Fibroblast of lung (primary cell): ENCODE results near the gene REEP5. TPM values are rescaled to one million over a fixed set of nuclear protein-coding genes. Genes with fewer than 3 reads are reported as not detected.
A peak's percentile ranks its signal among the peaks of the same experiment; 100 is the strongest.
"Not testable (repeated sequence)": the region's sequence is repeated elsewhere in the genome, so short reads cannot be mapped to it uniquely, and the experiment has no call there.

Experiments
- DNase-seq, 2 donors: peaks; one replicate each; pipeline versions ENCODE4 v3.0.0 to v3.0.0-alpha.2; 2010; ENCODE audit warnings: low read depth in 2 of 2
- H2AFZ ChIP-seq: 2 replicates; pipeline ENCODE4 v1.5.1; 2012; ENCODE audit warnings: low read length, control low read depth, inconsistent platforms
- H3K27ac ChIP-seq: 2 replicates; pipeline ENCODE4 v1.5.1; 2011; ENCODE audit warnings: low read length, control low read depth; ENCODE audit not compliant: insufficient read depth
- H3K27me3 ChIP-seq: 2 replicates; pipeline ENCODE4 v1.5.1; 2011; ENCODE audit warnings: mild to moderate bottlenecking, low read length; ENCODE audit not compliant: control insufficient read depth, insufficient read depth
- H3K36me3 ChIP-seq: 2 replicates; pipeline ENCODE4 v1.5.1; 2011; ENCODE audit warnings: low read length; ENCODE audit not compliant: control insufficient read depth, insufficient read depth
- H3K4me1 ChIP-seq: 2 replicates; pipeline ENCODE4 v1.5.1; 2011; ENCODE audit warnings: low read length; ENCODE audit not compliant: control insufficient read depth, insufficient read depth; ENCODE audit errors: extremely low read depth
- H3K4me2 ChIP-seq: 2 replicates; pipeline ENCODE4 v1.5.1; 2011; ENCODE audit warnings: low read length, control low read depth; ENCODE audit not compliant: insufficient read depth; ENCODE audit errors: extremely low read depth
- H3K4me3 ChIP-seq, 4 experiments: fragments of 200-600 bp in 1 of 4; sonication (generic) in 1 of 4; replicated peaks in 1 of 4; 2 replicates each; pipeline ENCODE4 v1.5.1; 2011 to 2016; ENCODE audit warnings: low read length in 4 of 4, low read depth in 3 of 4, mild to moderate bottlenecking in 3 of 4, control low read depth in 2 of 4, inconsistent platforms in 1 of 4, mixed read lengths in 1 of 4; ENCODE audit not compliant: insufficient read depth in 1 of 4; ENCODE audit errors: control extremely low read depth in 1 of 4
- H3K79me2 ChIP-seq: 2 replicates; pipeline ENCODE4 v1.5.1; 2012; ENCODE audit warnings: mild to moderate bottlenecking, low read length, inconsistent platforms; ENCODE audit not compliant: control insufficient read depth, insufficient read depth
- H3K9ac ChIP-seq: 2 replicates; pipeline ENCODE4 v1.5.1; 2011; ENCODE audit warnings: mild to moderate bottlenecking, low read length, control low read depth; ENCODE audit not compliant: insufficient read depth
- H3K9me3 ChIP-seq: 2 replicates; pipeline ENCODE4 v1.5.1; 2012; ENCODE audit warnings: low read depth, low read length; ENCODE audit not compliant: control insufficient read depth, insufficient read depth
- H4K20me1 ChIP-seq: 2 replicates; pipeline ENCODE4 v1.5.1; 2011; ENCODE audit warnings: low read length; ENCODE audit not compliant: control insufficient read depth, insufficient read depth; ENCODE audit errors: extremely low read depth
- EZH2 ChIP-seq: IDR thresholded peaks from 2 replicates; pipeline ENCODE4 v1.5.1; 2012; ENCODE audit warnings: low read length, control low read depth, mild to moderate bottlenecking; ENCODE audit errors: missing control alignments
- polyA plus RNA-seq, 2 donors: library from polyadenylated mRNA; depleted of rRNA in 1 of 2; stranded (reverse) in 1 of 2; unstranded in 1 of 2; fragments of >200 nt; gene quantifications; 2 replicates each; pipeline ENCODE4 v1.2.1, GENCODE V29; 2011 to 2012; ENCODE audit warnings: missing spikeins in 1 of 2
- total RNA-seq: library from RNA; depleted of rRNA; stranded (reverse); fragments of >200 nt; gene quantifications from 2 replicates; pipeline ENCODE4 v1.2.1, GENCODE V29; 2014
- TF ChIP-seq, protein P1 (sequence below), 2 donors: IDR thresholded peaks in 1 of 2; conservative IDR thresholded peaks in 1 of 2; 1 replicate in 1 of 2; 2 replicates in 1 of 2; pipeline ENCODE4 v1.5.1; 2011 to 2012; ENCODE audit warnings: low read length in 2 of 2, control low read depth in 1 of 2, inconsistent platforms in 1 of 2, low read depth in 1 of 2, mild to moderate bottlenecking in 1 of 2

REEP5 gene
- total and polyA plus RNA-seq, 2 donors (not counting 1 experiment from before 2014, with no cell fraction given): 56.8 to 111 TPM

DNA sequence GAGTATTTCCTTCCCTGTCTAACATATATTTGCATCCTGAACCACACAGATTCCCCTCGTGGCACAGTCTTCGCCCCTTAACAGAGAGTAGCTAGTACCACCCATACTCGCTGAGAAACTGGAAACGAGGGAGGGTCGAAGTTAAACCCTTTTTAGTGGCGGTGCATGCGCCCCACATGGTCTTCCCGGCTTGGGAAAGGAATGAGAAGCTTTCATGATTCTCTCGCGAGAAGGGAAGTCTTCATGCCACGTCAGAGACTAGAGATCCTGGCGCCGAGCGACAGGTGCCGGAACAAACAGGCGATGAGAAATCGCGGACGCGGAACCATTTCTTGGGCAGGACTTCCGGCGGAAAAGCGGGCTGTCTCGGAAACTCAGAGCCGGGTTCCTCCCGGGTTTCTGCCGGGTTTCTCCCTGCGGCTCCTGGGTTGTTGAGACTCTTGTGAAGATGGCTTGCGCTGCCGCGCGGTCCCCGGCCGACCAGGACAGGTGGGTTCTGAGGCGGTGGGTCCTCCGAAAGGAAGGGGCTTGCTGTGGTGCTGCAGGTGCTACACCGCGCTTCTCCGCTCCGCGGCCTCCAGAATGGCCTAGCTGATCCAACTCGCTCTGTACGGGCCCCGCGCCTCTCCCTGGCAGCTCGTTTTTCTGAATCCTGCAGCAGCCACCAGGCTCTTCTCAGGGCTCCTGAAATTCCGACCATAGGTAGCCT is 60.9 kb downstream of the REEP5 start, which contains the start of gene SRP19:
TSS of gene SRP19 (plus strand) at position 359 of the 709 bp plus-strand sequence. CDS start at position 449, 90 bp downstream.
- DNase-seq: peak; percentile 98
- H3K9me3 ChIP-seq: no peaks in the 10 kb centered on the region
- peak within 1 kb of the TSS; percentile 98 for H2AFZ ChIP-seq
- peaks cover 2% of the 10 kb centered on the region for H3K36me3 ChIP-seq
- H3K79me2 ChIP-seq: peaks cover 32% of the 10 kb centered on the region
- peak within 1 kb of the TSS; percentile 81 to 98 (median 88) for H3K4me3 ChIP-seq
- H4K20me1 ChIP-seq: no peaks in the 10 kb centered on the region
- peak within 1 kb of the TSS; percentile 93 for H3K9ac ChIP-seq
- H3K4me2 ChIP-seq: peak within 1 kb of the TSS; percentile 87
- TF ChIP-seq, protein P1, sequence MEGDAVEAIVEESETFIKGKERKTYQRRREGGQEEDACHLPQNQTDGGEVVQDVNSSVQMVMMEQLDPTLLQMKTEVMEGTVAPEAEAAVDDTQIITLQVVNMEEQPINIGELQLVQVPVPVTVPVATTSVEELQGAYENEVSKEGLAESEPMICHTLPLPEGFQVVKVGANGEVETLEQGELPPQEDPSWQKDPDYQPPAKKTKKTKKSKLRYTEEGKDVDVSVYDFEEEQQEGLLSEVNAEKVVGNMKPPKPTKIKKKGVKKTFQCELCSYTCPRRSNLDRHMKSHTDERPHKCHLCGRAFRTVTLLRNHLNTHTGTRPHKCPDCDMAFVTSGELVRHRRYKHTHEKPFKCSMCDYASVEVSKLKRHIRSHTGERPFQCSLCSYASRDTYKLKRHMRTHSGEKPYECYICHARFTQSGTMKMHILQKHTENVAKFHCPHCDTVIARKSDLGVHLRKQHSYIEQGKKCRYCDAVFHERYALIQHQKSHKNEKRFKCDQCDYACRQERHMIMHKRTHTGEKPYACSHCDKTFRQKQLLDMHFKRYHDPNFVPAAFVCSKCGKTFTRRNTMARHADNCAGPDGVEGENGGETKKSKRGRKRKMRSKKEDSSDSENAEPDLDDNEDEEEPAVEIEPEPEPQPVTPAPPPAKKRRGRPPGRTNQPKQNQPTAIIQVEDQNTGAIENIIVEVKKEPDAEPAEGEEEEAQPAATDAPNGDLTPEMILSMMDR (conservative IDR thresholded peaks at IDR 0.05 in 1 of 2, IDR thresholded peaks at IDR 0.05 in 1 of 2; ENCODE audit: low read depth in 1 of 2, low read length in 2 of 2): no peak
- TF ChIP-seq EZH2: no peak
- H3K27ac ChIP-seq: peak within 1 kb of the TSS; percentile 84
- H3K27me3 ChIP-seq: no peaks in the 10 kb centered on the region
- H3K4me1 ChIP-seq: peaks cover 2% of the 10 kb centered on the region

DNA sequence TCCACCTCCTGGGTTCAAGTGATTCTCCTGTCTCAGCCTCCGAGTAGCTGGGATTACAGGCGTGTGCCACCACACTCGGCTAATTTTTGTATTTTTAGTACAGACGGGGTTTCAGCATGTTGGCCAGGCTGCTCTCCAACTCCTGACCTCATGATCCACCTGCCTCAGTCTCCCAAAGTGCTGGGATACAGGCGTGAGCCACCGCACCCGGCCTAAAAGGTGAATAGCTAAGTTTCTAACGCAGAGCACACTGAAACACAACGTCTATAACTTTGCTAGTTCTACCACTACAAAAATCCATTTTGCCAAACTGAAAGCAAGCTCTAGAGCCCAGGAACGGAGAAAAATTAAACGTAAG is 61.5 kb downstream of the REEP5 start:
- DNase-seq, H4K20me1 ChIP-seq, H3K36me3 ChIP-seq, H3K27me3 ChIP-seq, H3K9me3 ChIP-seq, H3K4me1 ChIP-seq: not testable (repeated sequence)
- peak overlapping the region; percentile 84 for H3K27ac ChIP-seq
- H2AFZ ChIP-seq: peak overlapping the region; percentile 98
- peak overlapping the region; percentile 93 for H3K9ac ChIP-seq
- peak overlapping the region; percentile 81 for H3K4me2 ChIP-seq
- H3K79me2 ChIP-seq: peaks cover 32% of the 10 kb centered on the region
- H3K4me3 ChIP-seq: peak overlapping the region; percentile 58 to 98 (median 88)

DNA sequence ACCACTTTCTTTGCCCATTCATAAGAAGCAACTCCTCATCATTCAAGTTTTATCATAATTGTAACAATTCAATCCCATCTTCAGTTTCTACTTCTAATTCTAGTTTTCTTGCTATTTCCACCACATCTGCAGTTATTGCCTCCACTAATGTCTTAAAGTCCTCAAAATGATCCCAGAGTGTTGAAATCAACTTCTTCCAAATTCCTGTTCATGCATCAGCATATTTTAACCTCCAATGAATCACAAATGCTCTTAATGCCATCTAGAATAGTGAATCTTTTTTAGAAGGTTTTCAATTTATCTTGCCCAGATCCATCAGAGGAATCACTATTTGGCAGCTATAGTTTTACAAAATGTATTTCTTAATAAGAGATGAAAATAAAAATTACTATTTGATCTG is 64.2 kb downstream of the REEP5 start:
- H3K27me3 ChIP-seq: no peaks in the 10 kb centered on the region
- TF ChIP-seq EZH2: no peak
- TF ChIP-seq, protein P1 (conservative IDR thresholded peaks at IDR 0.05 in 1 of 2, IDR thresholded peaks at IDR 0.05 in 1 of 2; ENCODE audit: low read depth in 1 of 2, low read length in 2 of 2): no peak
- no peak for DNase-seq
- no peak overlapping the region for H2AFZ ChIP-seq
- H3K4me1 ChIP-seq: peaks cover 2% of the 10 kb centered on the region
- no peak overlapping the region for H3K9ac ChIP-seq
- H3K9me3 ChIP-seq: no peaks in the 10 kb centered on the region
- no peak overlapping the region for H3K4me2 ChIP-seq
- H4K20me1 ChIP-seq: no peaks in the 10 kb centered on the region
- no peak overlapping the region for H3K27ac ChIP-seq
- H3K4me3 ChIP-seq: no peak overlapping the region
- peaks cover 18% of the 10 kb centered on the region for H3K79me2 ChIP-seq
- H3K36me3 ChIP-seq: no peaks in the 10 kb centered on the region
